ENCODE data around the gene VWF.

- TF ChIP-seq EZH2 (IDR thresholded peaks at IDR 0.05; ENCODE audit: low read length, unreplicated experiment), result no peak
- no peak for TF ChIP-seq CTCF (conservative IDR thresholded peaks at IDR 0.05; ENCODE audit: low read depth, low read length)
Observed at GRCh38 chr12:6045438-6045837, 79.0 kb downstream of the VWF start.

Data from PC-3 (cell line).